IMR-90 (cell line): ENCODE results near the gene NOD1.

Source experiments
- MXI1 ChIP-seq: IDR thresholded peaks from 2 replicates; pipeline ENCODE4 v1.6.1; 2012; ENCODE audit warnings: low read depth, mild to moderate bottlenecking, low read length, moderate library complexity, borderline replicate concordance
- POLR2A ChIP-seq: IDR thresholded peaks from 2 replicates; pipeline ENCODE4 v1.6.1; 2012; ENCODE audit warnings: mild to moderate bottlenecking, low read depth, low read length
- RCOR1 ChIP-seq: IDR thresholded peaks from 2 replicates; pipeline ENCODE4 v1.6.1; 2012; ENCODE audit warnings: mild to moderate bottlenecking, low read length, improper control_type of control experiment; ENCODE audit not compliant: insufficient replicate concordance
- TF ChIP-seq, protein P1 (sequence below): conservative IDR thresholded peaks from 2 replicates; pipeline ENCODE4 v1.5.1; 2012; ENCODE audit warnings: mild to moderate bottlenecking, low read depth, low read length, improper control_type of control experiment

DNA sequence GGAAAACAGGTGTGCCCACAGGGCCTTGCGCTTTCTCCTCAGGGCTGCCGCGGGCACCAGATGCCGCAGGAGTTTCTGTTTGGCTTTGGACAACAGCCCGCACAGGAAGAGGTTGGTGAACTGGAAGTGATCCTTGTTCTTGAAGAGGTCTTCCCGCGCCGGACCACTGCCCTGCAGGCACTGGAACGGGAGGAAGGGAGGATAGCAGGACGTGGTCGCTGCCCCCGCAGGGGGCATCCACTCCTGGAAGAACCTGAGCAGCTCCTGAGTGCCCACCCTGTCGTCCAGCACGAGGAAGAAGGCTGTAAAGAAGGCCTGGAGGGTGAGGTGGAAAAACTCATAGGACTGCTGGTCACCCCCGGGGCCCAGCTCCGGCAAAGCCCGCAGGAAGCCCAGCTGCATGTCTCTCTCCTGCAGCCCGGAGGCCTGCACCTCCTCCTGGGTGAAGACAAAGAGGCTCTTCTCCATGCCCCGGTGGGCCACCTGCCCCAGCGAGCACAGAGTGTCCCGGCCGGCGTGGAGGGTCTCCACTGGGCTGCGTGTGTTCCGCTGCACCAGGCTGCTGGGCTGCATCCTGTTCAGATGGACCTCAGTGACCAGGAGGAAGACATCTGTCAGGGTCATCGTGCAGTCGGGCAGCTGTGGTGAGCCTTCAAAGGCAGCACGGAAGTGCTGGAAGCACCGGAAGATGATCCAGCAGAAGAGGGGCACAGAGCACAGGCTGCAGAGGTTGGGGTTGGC, 26.9 kb downstream of the NOD1 start:
- TF ChIP-seq RCOR1 (no peak), POLR2A (no peak), MXI1 (no peak)
- TF ChIP-seq, protein P1, sequence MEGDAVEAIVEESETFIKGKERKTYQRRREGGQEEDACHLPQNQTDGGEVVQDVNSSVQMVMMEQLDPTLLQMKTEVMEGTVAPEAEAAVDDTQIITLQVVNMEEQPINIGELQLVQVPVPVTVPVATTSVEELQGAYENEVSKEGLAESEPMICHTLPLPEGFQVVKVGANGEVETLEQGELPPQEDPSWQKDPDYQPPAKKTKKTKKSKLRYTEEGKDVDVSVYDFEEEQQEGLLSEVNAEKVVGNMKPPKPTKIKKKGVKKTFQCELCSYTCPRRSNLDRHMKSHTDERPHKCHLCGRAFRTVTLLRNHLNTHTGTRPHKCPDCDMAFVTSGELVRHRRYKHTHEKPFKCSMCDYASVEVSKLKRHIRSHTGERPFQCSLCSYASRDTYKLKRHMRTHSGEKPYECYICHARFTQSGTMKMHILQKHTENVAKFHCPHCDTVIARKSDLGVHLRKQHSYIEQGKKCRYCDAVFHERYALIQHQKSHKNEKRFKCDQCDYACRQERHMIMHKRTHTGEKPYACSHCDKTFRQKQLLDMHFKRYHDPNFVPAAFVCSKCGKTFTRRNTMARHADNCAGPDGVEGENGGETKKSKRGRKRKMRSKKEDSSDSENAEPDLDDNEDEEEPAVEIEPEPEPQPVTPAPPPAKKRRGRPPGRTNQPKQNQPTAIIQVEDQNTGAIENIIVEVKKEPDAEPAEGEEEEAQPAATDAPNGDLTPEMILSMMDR = no peak
